Measurements from ENCODE around the gene VILL. TPM values are rescaled to one million over a fixed set of nuclear protein-coding genes. Genes with fewer than 3 reads are reported as not detected.

Gene VILL
- total RNA-seq, 1 donor = 12.4 TPM

DNA sequence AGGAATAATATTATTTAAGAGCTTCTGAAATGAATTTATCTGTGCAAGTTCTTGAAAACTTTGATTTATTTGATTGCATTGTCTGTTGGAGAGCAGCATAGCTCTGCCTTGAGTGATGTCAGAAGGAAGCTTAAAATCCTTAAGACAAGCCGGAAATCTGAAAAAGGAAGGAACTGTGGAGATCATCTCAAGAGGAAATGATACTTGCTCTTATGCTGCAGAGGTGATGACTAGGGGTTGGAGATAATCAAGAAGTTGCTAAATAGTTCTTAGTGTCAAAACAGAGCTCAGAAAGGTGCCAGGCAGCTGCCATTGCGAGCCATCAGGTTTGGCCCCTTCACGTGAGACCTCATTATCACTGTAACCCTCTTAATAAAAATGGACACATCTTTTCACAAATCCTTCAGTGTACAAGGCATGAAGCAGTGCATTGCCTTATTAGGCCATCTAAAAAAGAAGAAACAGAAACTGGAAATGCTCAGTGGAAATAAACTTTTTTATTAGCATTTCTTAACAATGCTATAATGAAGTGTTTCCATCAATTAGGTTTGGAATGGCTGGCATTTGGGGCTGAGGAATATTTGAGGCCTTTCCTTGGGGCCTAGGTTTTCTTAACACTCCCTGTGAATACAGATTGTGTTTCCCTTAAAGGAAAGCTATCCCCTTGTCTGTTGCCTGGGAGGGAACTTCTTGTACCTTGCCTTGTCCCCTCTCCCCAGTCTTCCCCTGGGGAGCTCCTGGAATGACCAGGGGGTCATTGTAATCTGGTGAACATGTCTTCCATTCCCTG lies 34.5 kb upstream of the VILL start:
- H3K4me3 ChIP-seq (ENCODE audit: low read length) = no peak overlapping the region

DNA sequence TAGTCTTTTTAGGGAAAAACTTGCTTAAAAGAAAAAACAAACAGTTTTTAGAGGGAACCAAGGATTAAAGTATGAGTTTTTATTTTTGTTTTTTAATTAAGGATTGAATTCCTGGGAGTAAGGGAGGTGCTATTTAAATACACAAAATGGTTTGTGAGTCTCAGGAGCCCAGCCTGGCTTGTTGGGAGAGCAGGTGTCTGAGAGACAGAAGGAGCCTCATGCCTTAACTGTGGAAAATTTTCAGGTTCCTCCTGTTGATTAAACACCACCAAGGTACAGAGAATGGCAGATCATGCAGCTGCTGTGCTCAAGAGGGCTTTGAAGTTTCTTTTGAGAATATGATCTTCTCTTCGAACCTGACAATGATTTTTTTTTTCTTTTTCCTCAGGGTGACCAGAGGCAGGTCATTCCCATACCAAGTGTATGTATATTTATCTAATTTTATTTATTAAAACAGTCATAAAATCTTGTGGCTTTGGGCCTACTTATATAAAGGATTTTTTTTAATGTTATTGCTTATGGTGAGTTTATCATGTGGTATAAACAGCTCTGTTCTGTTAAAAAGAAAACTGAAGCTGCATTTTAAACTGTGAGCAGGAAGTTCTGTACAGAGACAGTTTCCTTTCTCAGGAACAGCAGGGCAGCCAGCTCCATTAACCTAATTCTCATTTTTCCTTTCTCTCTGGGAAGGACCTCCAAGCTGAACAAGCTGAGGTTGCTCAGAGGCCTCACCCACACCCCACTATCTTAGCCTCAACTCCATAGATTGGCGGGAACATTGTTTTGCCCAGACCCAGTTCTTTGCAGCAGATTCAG lies 33.7 kb upstream of the VILL start:
- H3K9me3 ChIP-seq (ENCODE audit: low read depth, low read length) = no peaks in the 10 kb centered on the region
- H3K4me3 ChIP-seq (ENCODE audit: low read length) = no peak overlapping the region
- H3K4me1 ChIP-seq (ENCODE audit: insufficient read depth, low read length) = peaks cover 28% of the 10 kb centered on the region
- H3K27me3 ChIP-seq (ENCODE audit: insufficient read depth, low read length) = no peaks in the 10 kb centered on the region

More for the DNA sequence above, 34.5 kb upstream of the VILL start:
- Histone ChIP-seq H3K4me1 (ENCODE audit: insufficient read depth, low read length) (peaks cover 28% of the 10 kb centered on the region), H3K27me3 (ENCODE audit: insufficient read depth, low read length) (no peaks in the 10 kb centered on the region), H3K9me3 (ENCODE audit: low read depth, low read length) (no peaks in the 10 kb centered on the region)

DNA sequence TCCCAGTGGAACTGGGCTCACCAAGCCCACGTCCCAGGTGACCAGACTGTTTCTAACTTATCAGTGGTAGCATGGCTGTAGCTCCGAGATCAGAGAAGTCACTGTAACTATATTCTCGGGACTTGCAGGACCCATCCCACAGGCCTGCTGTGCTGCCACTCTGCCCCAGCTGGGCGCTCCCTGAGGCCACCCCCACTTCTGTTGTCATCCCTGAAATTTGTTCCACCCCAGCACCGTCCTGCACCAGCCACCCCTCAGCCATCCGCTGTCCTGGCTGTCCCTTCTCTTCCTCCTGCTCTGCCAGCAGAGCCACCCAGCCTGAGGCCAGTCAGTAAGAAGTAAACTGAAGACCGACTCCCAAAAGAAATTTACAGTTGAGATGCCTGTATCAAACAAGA lies 33.0 kb upstream of the VILL start:
- Histone ChIP-seq H3K27me3 (ENCODE audit: insufficient read depth, low read length) (no peaks in the 10 kb centered on the region), H3K4me1 (ENCODE audit: insufficient read depth, low read length) (peaks cover 28% of the 10 kb centered on the region), H3K4me3 (ENCODE audit: low read length) (no peak overlapping the region), H3K9me3 (ENCODE audit: low read depth, low read length) (no peaks in the 10 kb centered on the region)

DNA sequence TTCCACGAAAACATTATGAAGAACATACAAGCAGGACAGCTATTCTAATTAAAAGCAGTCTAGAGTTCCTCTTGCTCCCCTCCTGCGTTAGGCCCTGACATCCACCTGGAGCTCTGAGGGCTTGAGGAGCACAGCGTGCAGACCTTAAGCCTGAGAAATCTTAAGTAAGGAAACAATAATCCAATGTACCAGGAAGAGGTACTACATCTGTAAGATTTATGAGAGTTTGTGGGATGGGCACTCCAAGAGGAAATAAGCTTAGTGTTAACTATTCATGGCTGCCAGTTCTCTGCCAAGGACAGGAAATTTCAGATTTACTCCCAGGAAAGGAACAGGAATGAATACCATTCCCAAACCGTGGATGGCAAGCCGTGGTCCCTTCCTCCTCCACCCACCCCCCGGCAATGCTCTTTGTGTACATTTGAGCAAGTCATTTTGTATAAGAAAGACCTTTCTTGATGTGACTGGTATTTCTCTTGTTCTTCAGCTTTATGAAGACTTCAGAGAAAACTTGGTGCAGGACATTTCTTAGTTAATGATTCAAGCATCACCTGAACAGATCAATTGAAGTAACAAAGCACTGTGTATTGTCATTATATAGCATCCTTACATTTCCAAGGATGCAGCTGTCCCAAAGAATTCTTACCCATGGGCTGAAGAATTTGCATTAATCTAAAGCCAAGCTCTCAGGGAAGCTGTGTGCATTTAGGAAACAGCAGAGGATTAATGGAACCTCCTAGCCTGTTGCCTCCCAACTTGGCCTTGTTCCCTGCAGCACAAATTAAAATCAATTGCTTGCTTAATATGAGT lies 28.8 kb upstream of the VILL start:
- Histone ChIP-seq H3K4me3 (ENCODE audit: low read length) (no peak overlapping the region), H3K9me3 (ENCODE audit: low read depth, low read length) (no peaks in the 10 kb centered on the region), H3K27me3 (ENCODE audit: insufficient read depth, low read length) (no peaks in the 10 kb centered on the region), H3K4me1 (ENCODE audit: insufficient read depth, low read length) (peaks cover 9% of the 10 kb centered on the region)

DNA sequence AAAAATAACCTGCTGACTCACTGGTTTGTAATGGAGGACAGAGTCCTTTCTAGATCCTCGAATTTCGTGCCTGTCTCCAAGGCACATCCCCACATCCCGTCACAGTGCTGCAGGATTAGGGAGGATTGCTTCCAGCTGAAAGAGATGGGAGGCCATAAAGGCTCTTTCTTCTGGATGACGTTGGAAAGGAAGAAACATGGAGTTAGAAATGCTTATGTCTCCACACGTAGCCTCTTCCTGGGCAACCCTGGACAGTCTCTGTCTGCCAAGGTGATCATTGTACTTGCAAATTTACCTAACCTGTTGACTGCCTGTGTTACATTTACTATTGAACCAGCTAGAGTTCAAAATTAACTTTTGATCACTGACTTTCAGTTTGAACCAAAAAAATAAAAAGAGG lies 27.6 kb upstream of the VILL start:
- no peaks in the 10 kb centered on the region for H3K4me1 ChIP-seq (ENCODE audit: insufficient read depth, low read length)
- no peaks in the 10 kb centered on the region for H3K27me3 ChIP-seq (ENCODE audit: insufficient read depth, low read length)
- no peak overlapping the region for H3K4me3 ChIP-seq (ENCODE audit: low read length)
- no peaks in the 10 kb centered on the region for H3K9me3 ChIP-seq (ENCODE audit: low read depth, low read length)

DNA sequence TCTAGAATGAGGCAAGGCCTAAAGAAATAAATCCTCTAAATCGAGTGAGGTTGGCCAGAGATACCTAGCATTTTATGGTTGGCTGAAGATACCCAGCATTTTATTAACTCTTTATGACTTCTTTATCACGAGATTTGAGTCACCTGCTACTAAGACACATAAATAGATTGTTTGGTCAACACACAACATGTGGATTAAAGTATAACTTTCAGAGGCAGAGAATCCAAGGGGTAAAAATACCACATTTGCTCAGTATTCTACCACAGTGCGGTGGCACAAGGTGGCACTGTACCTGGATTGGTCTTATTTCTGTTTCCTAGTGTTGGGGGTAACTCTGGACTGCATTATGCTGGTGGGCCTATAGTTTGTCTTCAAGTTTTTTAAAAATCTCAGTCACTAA lies 27.0 kb upstream of the VILL start:
- Histone ChIP-seq H3K27me3 (ENCODE audit: insufficient read depth, low read length) (no peaks in the 10 kb centered on the region), H3K4me1 (ENCODE audit: insufficient read depth, low read length) (no peaks in the 10 kb centered on the region), H3K9me3 (ENCODE audit: low read depth, low read length) (no peaks in the 10 kb centered on the region), H3K4me3 (ENCODE audit: low read length) (no peak overlapping the region)

DNA sequence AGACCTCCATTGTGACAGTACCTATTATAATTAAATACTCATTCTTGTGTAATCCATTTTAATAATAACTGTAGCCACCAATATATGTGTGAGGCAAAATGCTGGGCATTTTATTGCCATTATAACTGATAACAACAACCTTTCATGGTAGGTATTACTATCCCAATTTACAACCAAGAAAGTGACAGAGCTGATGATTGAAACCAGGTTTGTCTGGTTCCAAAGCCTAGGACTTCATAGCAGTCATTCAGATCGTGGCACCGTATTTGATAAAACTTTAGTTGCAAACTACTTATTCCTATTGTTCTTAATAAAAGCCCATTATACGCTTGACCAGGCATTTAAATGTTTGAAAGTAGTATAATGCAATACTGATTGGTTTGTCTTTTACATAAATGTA lies 26.4 kb upstream of the VILL start:
- Histone ChIP-seq H3K9me3 (ENCODE audit: low read depth, low read length) (no peaks in the 10 kb centered on the region), H3K4me1 (ENCODE audit: insufficient read depth, low read length) (no peaks in the 10 kb centered on the region), H3K4me3 (ENCODE audit: low read length) (no peak overlapping the region), H3K27me3 (ENCODE audit: insufficient read depth, low read length) (no peaks in the 10 kb centered on the region)

DNA sequence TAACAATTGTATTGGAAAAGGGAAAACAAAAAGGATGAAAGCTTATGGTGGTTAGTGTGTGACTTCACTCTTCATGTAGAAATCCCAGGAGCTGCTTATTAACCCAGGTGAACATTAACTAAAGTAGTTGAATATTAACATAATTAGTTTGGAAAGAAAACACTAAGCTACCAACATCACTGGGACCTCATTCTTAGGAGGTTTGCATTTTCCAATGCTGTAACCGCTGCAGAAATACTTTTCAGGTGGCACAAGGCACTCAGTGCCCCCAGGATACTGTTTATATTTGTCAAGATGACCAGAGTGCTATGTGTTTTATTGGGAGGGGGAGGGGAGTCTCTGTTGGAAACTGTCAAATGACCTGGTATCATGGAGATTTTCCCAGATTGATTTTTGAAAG lies 25.9 kb upstream of the VILL start:
- H3K4me1 ChIP-seq (ENCODE audit: insufficient read depth, low read length) = no peaks in the 10 kb centered on the region
- H3K4me3 ChIP-seq (ENCODE audit: low read length) = no peak overlapping the region
- no peaks in the 10 kb centered on the region for H3K27me3 ChIP-seq (ENCODE audit: insufficient read depth, low read length)
- H3K9me3 ChIP-seq (ENCODE audit: low read depth, low read length) = no peaks in the 10 kb centered on the region

DNA sequence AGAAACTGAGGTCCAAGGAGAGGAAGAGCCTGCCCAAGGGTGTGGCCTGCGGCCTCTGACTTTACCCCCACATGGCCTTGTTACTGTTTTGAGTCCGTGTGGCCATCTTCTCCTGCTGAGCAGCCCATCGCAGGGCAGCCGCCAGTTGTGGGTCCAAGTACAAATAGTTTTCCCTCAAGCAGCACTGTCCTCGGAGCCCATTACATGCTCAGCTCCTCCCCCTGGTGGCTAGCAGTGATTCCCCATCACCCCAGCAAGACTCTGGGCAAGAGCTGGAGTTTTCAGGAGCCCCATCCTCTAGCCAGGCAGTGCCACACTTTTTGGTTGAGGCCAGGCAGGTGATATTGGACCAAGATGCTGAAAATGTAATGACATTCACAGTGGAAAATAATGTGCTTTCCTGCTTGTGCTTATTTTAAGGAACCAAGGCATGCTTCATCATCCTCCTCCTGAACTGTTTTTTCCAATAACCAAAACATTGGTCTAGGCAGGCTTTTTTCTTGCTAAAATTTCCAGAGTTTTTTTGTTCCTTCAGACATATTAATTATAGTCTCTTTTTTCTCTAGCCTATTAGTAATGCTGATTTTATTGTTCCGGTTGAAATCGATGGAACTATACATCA lies 23.2 kb upstream of the VILL start:
- Histone ChIP-seq H3K9me3 (ENCODE audit: low read depth, low read length) (no peaks in the 10 kb centered on the region), H3K4me3 (ENCODE audit: low read length) (no peak overlapping the region), H3K27me3 (ENCODE audit: insufficient read depth, low read length) (no peaks in the 10 kb centered on the region), H3K4me1 (ENCODE audit: insufficient read depth, low read length) (no peaks in the 10 kb centered on the region)

DNA sequence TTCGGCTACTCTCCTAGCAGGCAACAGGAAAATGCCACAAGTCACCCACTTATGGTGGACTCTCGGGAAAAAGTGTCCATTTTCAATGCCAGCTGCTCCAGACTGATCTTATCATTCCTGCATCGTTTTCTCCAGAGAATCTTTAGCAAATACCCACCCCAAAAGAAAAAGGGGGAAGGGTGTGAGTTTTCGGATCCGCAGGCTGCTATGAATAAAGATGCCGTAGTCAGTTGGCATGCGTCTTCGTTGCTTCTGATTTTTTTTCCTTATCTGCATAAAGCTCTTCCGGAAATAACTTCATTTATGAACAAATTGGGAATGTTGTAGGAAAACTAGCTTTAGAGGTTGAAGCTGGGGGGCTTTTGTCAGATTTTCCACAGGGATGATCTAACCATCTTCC lies 22.4 kb upstream of the VILL start:
- Histone ChIP-seq H3K4me1 (ENCODE audit: insufficient read depth, low read length) (no peaks in the 10 kb centered on the region), H3K9me3 (ENCODE audit: low read depth, low read length) (no peaks in the 10 kb centered on the region), H3K4me3 (ENCODE audit: low read length) (no peak overlapping the region), H3K27me3 (ENCODE audit: insufficient read depth, low read length) (no peaks in the 10 kb centered on the region)

DNA sequence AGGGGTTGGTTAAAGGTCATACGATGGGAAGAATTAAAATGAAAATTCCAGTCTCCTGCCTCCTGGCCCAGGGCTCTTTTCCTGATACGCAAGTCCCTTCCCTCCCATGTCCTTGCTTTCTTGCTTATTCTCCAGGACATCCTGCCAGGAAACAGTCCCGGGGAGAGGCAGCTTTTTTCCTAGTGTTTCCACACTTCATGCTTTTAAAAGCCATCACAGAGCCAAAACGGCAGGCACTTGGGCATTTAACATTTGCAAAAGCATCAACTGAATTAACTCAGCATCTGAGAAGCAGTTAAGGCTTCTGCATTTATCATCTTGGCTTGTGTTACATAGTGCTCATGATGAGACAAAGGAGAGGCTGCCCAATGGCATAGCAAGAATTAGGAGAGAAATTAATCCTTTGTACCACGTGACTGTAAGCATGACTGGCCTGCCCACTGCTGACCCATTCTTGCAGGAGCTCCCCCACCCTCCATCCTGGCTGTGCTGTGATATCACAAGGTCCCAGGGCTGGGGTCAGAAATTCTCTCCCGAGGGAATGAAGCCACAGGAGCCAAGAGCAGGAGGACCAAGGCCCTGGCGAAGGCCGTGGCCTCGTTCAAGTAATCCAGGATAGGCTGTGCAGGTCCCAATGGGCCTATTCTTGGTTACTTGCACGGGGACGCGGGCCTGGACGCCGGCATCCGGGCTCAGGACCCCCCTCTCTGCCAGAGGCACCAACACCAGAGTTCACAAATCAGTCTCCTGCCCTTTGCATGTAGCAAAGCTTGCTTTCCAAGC lies 21.6 kb upstream of the VILL start:
- H3K4me1 ChIP-seq (ENCODE audit: insufficient read depth, low read length) = no peaks in the 10 kb centered on the region
- H3K4me3 ChIP-seq (ENCODE audit: low read length) = no peak overlapping the region
- no peaks in the 10 kb centered on the region for H3K9me3 ChIP-seq (ENCODE audit: low read depth, low read length)
- H3K27me3 ChIP-seq (ENCODE audit: insufficient read depth, low read length) = no peaks in the 10 kb centered on the region

DNA sequence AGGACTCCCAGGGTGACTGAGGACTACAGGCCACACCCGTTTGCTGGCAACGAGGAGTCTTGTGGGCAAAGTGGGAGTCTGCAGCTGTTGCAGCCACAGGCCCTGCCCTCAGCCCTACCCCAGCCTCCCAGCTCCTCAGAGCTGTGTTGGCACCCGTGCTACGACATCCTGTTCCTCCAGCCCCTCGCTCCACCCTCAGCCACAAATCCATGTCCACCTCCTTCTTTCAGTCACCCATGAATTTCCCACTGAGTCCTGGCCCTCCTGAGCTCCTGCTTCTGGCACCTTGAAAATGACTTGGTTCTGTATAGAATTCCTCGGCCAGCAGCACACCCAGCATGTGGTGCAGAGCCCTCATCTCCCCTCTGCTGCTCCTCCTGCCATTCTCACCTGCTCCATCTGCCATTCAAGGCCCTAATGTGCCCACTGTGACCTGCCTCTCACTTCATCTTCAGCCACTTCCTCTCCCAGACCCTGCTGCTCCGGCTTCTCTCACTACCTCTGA lies 20.9 kb upstream of the VILL start:
- Histone ChIP-seq H3K4me3 (ENCODE audit: low read length) (no peak overlapping the region), H3K27me3 (ENCODE audit: insufficient read depth, low read length) (no peaks in the 10 kb centered on the region), H3K4me1 (ENCODE audit: insufficient read depth, low read length) (no peaks in the 10 kb centered on the region), H3K9me3 (ENCODE audit: low read depth, low read length) (no peaks in the 10 kb centered on the region)

DNA sequence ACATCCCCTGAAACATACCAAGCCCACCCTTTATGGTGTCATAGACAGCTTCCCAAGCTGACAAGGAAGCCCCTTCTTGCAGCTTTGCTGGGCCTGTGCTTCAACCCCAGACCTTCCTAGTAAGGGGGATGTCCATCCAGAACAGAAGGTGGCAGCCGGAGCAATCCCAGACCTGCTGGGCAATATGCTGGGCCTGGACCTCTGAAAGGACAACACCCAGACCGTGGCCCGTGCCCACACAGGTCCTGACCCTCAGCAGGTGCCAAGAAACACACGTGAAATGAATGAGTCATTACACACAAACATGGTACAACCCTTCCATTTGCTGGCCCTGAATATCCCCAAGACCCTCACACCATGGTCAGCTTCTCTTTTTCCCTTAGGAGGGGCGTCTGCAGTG lies 19.8 kb upstream of the VILL start:
- Histone ChIP-seq H3K9me3 (ENCODE audit: low read depth, low read length) (no peaks in the 10 kb centered on the region), H3K4me1 (ENCODE audit: insufficient read depth, low read length) (no peaks in the 10 kb centered on the region), H3K4me3 (ENCODE audit: low read length) (no peak overlapping the region), H3K27me3 (ENCODE audit: insufficient read depth, low read length) (no peaks in the 10 kb centered on the region)

DNA sequence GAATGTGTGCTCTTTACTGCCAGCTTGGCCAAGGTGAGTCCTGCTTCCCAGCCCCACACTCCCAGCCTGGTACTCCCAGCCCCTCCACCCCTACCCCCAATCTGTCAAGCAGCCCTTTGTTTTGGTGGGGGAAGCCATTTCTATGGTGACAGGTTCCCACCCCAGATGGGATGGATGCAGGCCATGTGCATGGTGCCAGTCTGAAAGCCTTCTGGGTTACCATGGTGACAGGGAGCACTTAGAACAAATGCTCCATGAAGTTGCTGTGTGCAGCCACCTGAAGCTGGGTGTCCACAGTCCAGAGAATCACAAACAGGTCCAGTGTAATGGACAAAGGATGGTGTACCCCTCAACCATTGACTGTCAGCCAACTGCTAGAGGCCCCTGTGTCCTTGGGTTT lies 19.1 kb upstream of the VILL start:
- H3K4me3 ChIP-seq (ENCODE audit: low read length) = no peak overlapping the region
- no peaks in the 10 kb centered on the region for H3K4me1 ChIP-seq (ENCODE audit: insufficient read depth, low read length)
- H3K27me3 ChIP-seq (ENCODE audit: insufficient read depth, low read length) = no peaks in the 10 kb centered on the region
- no peaks in the 10 kb centered on the region for H3K9me3 ChIP-seq (ENCODE audit: low read depth, low read length)

Data from mononuclear cell (primary cell).